ENCODE data around the gene CILP2. TPM values are rescaled to one million over a fixed set of nuclear protein-coding genes. Genes with fewer than 3 reads are reported as not detected.

The CILP2 gene
- polyA plus RNA-seq, 1 of the 3 experiments (the other 2 are of a cell fraction), result 1.9 TPM

DNA sequence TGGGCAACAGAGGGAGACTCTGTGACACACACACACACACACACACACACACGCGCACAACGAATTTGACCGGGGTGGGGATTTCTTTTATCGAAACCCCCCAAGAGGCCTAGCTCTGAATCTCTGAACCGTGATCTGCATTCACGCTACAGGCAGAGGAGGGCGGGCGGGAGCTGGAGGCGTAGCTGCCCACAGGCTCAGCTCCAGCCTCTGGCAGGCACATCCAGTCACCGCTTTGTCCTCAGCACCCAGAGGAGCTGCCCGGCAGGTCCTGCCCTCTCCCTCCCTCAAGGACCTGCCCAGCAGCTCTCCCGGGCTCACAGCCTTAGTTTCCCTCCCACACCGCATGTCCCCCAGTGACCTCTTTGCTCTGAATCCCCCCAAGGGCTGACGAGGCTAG, 20.0 kb downstream of the CILP2 start:
- no peaks in the 10 kb centered on the region for H3K27me3 ChIP-seq (ENCODE audit: insufficient read depth)
- CTCF ChIA-PET, result interaction anchor here (0.6 to 15.7 kb wide), 3 partner anchors 24 to 1925 kb away, joined by 4 to 258 read pairs (median 5); partner anchors contain the start of genes CILP2, GMIP and YJEFN3

DNA sequence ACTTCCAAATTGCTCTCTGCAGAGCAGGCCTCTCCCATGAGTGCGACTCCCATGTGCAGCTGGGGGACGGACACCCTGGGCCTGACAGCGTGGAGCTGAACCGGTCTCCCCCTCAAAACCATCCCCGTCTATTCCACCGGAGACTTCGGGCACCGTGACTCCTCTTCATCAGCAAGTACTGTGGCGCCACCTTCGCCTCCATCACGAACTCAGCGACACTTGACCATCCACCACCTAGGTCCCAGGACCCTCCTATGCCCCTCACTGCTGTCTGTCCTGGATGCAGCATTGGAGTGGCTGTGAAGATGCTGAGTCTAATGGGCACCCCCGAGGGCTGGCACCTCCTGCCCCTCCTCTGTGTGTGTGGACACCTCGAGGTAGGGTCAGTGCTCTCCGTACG, 20.6 kb downstream of the CILP2 start:
- H3K79me2 ChIP-seq (ENCODE audit: insufficient read depth), result no peaks in the 10 kb centered on the region
- WGBS (ENCODE audit: low lambda C conversion rate), result 89% methylated on average over 16 of the region's 16 CpGs
- no peaks in the 10 kb centered on the region for H4K20me1 ChIP-seq (ENCODE audit: insufficient read depth)
- H3K36me3 ChIP-seq (replicated peaks in 1 of 2; ENCODE audit: control insufficient read depth in 1 of 2, insufficient read depth in 2 of 2, low read length in 1 of 2), result no peaks in the 10 kb centered on the region
- H3K9me3 ChIP-seq, result no peaks in the 10 kb centered on the region
- H2AFZ ChIP-seq (ENCODE audit: low read depth), result no peak overlapping the region
- H3F3A ChIP-seq (replicated peaks; ENCODE audit: insufficient read depth), result no peaks in the 10 kb centered on the region
- H3K9ac ChIP-seq, result no peak overlapping the region
- H3K4me2 ChIP-seq, result no peak overlapping the region
- ChIA-PET POLR2A (no interaction called here), CTCF (interaction anchor here (1.0 to 15.7 kb wide), 2 partner anchors 25 to 85 kb away, joined by 5 to 258 read pairs; partner anchors contain the start of genes CILP2, GMIP and YJEFN3)
- H3K4me1 ChIP-seq (ENCODE audit: control insufficient read depth in 1 of 2, insufficient read depth in 2 of 2, low read depth in 1 of 2, low read length in 1 of 2), result no peaks in the 10 kb centered on the region; a peak in 1 of 4 replicates
- no peaks in the 10 kb centered on the region for H3K9me2 ChIP-seq
- H3K27me3 ChIP-seq (ENCODE audit: insufficient read depth), result no peaks in the 10 kb centered on the region
- no peak overlapping the region for H3K4me3 ChIP-seq (ENCODE audit: low read depth in 2 of 2, low read length in 1 of 2)
- no peak for DNase-seq
- no peak overlapping the region for H3K27ac ChIP-seq (ENCODE audit: low read depth in 2 of 2, low read length in 1 of 2)
- TF ChIP-seq, protein P1, sequence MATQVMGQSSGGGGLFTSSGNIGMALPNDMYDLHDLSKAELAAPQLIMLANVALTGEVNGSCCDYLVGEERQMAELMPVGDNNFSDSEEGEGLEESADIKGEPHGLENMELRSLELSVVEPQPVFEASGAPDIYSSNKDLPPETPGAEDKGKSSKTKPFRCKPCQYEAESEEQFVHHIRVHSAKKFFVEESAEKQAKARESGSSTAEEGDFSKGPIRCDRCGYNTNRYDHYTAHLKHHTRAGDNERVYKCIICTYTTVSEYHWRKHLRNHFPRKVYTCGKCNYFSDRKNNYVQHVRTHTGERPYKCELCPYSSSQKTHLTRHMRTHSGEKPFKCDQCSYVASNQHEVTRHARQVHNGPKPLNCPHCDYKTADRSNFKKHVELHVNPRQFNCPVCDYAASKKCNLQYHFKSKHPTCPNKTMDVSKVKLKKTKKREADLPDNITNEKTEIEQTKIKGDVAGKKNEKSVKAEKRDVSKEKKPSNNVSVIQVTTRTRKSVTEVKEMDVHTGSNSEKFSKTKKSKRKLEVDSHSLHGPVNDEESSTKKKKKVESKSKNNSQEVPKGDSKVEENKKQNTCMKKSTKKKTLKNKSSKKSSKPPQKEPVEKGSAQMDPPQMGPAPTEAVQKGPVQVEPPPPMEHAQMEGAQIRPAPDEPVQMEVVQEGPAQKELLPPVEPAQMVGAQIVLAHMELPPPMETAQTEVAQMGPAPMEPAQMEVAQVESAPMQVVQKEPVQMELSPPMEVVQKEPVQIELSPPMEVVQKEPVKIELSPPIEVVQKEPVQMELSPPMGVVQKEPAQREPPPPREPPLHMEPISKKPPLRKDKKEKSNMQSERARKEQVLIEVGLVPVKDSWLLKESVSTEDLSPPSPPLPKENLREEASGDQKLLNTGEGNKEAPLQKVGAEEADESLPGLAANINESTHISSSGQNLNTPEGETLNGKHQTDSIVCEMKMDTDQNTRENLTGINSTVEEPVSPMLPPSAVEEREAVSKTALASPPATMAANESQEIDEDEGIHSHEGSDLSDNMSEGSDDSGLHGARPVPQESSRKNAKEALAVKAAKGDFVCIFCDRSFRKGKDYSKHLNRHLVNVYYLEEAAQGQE (IDR thresholded peaks at IDR 0.05; ENCODE audit: low read depth, low read length), result no peak
- TF ChIP-seq ZBTB33 (IDR thresholded peaks at IDR 0.05; ENCODE audit: borderline replicate concordance, low read depth) (no peak), GATA2 (CRISPR knock-in tag; IDR thresholded peaks at IDR 0.05) (no peak), RAD21 (IDR thresholded peaks at IDR 0.05; ENCODE audit: low read length) (no peak), FOSL2 (IDR thresholded peaks at IDR 0.05; ENCODE audit: borderline replicate concordance, low read depth) (no peak)

More for the DNA sequence above, 20.0 kb downstream of the CILP2 start:
- WGBS (ENCODE audit: low lambda C conversion rate), result 87% methylated on average over 11 of the region's 15 CpGs
- Histone ChIP-seq H3K9ac (no peak overlapping the region), H3K9me2 (no peaks in the 10 kb centered on the region), H4K20me1 (ENCODE audit: insufficient read depth) (no peaks in the 10 kb centered on the region), H3K9me3 (no peaks in the 10 kb centered on the region), H3K27ac (ENCODE audit: low read depth in 2 of 2, low read length in 1 of 2) (no peak overlapping the region), H3K79me2 (ENCODE audit: insufficient read depth) (no peaks in the 10 kb centered on the region), H3K4me2 (no peak overlapping the region), H3F3A (replicated peaks; ENCODE audit: insufficient read depth) (no peaks in the 10 kb centered on the region), H2AFZ (ENCODE audit: low read depth) (no peak overlapping the region), H3K36me3 (replicated peaks in 1 of 2; ENCODE audit: control insufficient read depth in 1 of 2, insufficient read depth in 2 of 2, low read length in 1 of 2) (no peaks in the 10 kb centered on the region), H3K4me1 (ENCODE audit: control insufficient read depth in 1 of 2, insufficient read depth in 2 of 2, low read depth in 1 of 2, low read length in 1 of 2) (no peaks in the 10 kb centered on the region; a peak in 1 of 4 replicates), H3K4me3 (ENCODE audit: low read depth in 2 of 2, low read length in 1 of 2) (no peak overlapping the region)
- DNase-seq, result no peak
- TF ChIP-seq USF2 (IDR thresholded peaks at IDR 0.05; ENCODE audit: borderline replicate concordance, low read depth, low read length) (no peak), USF1 (IDR thresholded peaks at IDR 0.05; ENCODE audit: borderline replicate concordance, low read depth) (no peak), RXRA (IDR thresholded peaks at IDR 0.05; ENCODE audit: borderline replicate concordance, low read depth) (no peak), RCOR1 (IDR thresholded peaks at IDR 0.05; ENCODE audit: low read length) (no peak), MAX (IDR thresholded peaks at IDR 0.05; ENCODE audit: low read depth) (no peak), ZBTB33 (IDR thresholded peaks at IDR 0.05; ENCODE audit: borderline replicate concordance, low read depth) (no peak), GABPA (IDR thresholded peaks at IDR 0.05; ENCODE audit: low read depth) (no peak), RFX5 (IDR thresholded peaks at IDR 0.05; ENCODE audit: low read length) (no peak), EZH2phosphoT487 (IDR thresholded peaks at IDR 0.05; ENCODE audit: borderline replicate concordance, low read depth) (no peak)
- POLR2A ChIA-PET, result no interaction called here
